Ascending aorta (tissue), 2 donors: ENCODE data around the gene INSM1. TPM values are rescaled to one million over a fixed set of nuclear protein-coding genes. Genes with fewer than 3 reads are reported as not detected.
A peak's percentile ranks its signal among the peaks of the same experiment; 100 is the strongest.

Experiments
- DNase-seq, 2 donors: peaks; one replicate each; pipeline ENCODE4 v3.0.0-alpha.2; 2019; ENCODE audit warnings: low spot score in 2 of 2
- H3K27ac ChIP-seq, 2 donors: fragments of 200-600 bp; sonication (generic); one replicate each; pipeline ENCODE4 v1.5.1; 2016 to 2017; ENCODE audit warnings: mild to moderate bottlenecking in 1 of 2
- H3K27me3 ChIP-seq: fragments of 200-600 bp; sonication (generic); one replicate; pipeline ENCODE4 v1.5.1; 2017
- H3K36me3 ChIP-seq, 2 donors: fragments of 200-600 bp; sonication (generic); one replicate each; pipeline ENCODE4 v1.5.1; 2016
- H3K4me1 ChIP-seq, 2 donors: fragments of 200-600 bp; sonication (generic); one replicate each; pipeline ENCODE4 v1.5.1; 2016 to 2017; ENCODE audit warnings: mild to moderate bottlenecking in 1 of 2
- H3K4me3 ChIP-seq, 2 donors: fragments of 200-600 bp; sonication (generic); one replicate each; pipeline ENCODE4 v1.5.1; 2016 to 2017; ENCODE audit warnings: mild to moderate bottlenecking in 1 of 2
- H3K9me3 ChIP-seq, 2 donors: fragments of 200-600 bp; sonication (generic); one replicate each; pipeline ENCODE4 v1.5.1; 2016
- intact Hi-C: fragments of 100-400 bp; cut with DNase I; formaldehyde crosslinking; loops from one replicate; pipeline ENCODE4 v1.15.1; 2023
- total RNA-seq: library from RNA; depleted of rRNA; stranded (reverse); fragments of >200 nt; gene quantifications from one replicate; pipeline ENCODE4 v1.1.0, GENCODE V29; 2016
- TF ChIP-seq, protein P1 (sequence below), 3 experiments: fragments of 200-600 bp in 2 of 3; fragments of 450-650 bp in 1 of 3; sonication (generic) in 2 of 3; IDR thresholded peaks; one replicate each; pipeline ENCODE4 v1.5.1; 2016 to 2019; ENCODE audit warnings: antibody characterized with exemption in 3 of 3, mild to moderate bottlenecking in 1 of 3, moderate library complexity in 1 of 3

INSM1 gene
- total RNA-seq, 1 donor from 2014 or later = not detected

- Histone ChIP-seq H3K9me3 (no peaks in the 10 kb centered on the region), H3K4me1 (peaks cover 7 to 11% of the 10 kb centered on the region in 2 donors), H3K27ac (no peak overlapping the region), H3K27me3 (peaks cover 19% of the 10 kb centered on the region), H3K36me3 (no peaks in the 10 kb centered on the region), H3K4me3 (no peak overlapping the region)
- no peak for DNase-seq
- TF ChIP-seq, protein P1, sequence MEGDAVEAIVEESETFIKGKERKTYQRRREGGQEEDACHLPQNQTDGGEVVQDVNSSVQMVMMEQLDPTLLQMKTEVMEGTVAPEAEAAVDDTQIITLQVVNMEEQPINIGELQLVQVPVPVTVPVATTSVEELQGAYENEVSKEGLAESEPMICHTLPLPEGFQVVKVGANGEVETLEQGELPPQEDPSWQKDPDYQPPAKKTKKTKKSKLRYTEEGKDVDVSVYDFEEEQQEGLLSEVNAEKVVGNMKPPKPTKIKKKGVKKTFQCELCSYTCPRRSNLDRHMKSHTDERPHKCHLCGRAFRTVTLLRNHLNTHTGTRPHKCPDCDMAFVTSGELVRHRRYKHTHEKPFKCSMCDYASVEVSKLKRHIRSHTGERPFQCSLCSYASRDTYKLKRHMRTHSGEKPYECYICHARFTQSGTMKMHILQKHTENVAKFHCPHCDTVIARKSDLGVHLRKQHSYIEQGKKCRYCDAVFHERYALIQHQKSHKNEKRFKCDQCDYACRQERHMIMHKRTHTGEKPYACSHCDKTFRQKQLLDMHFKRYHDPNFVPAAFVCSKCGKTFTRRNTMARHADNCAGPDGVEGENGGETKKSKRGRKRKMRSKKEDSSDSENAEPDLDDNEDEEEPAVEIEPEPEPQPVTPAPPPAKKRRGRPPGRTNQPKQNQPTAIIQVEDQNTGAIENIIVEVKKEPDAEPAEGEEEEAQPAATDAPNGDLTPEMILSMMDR (IDR thresholded peaks at IDR 0.05) = no peak
- intact Hi-C loops = loop anchor here (10.0 kb wide), 1 partner anchor 281 kb away; no protein-coding TSS in a partner anchor
Observed at GRCh38 chr20:20365480-20366161, 2.3 kb upstream of the INSM1 start.

- intact Hi-C loops = loop anchor here (10.0 kb wide), 1 partner anchor 282 kb away; no protein-coding TSS in a partner anchor
- no peak for DNase-seq
- peaks cover 19% of the 10 kb centered on the region for H3K27me3 ChIP-seq
- peak overlapping the region in 1 of 2 donors; percentile 48 for H3K4me3 ChIP-seq
- TF ChIP-seq, protein P1 (IDR thresholded peaks at IDR 0.05) = no peak
- no peaks in the 10 kb centered on the region for H3K36me3 ChIP-seq
- peaks cover 7 to 11% of the 10 kb centered on the region in 2 donors for H3K4me1 ChIP-seq
- H3K9me3 ChIP-seq = no peaks in the 10 kb centered on the region
- no peak overlapping the region for H3K27ac ChIP-seq
Observed at GRCh38 chr20:20366551-20366875, 1.4 kb upstream of the INSM1 start.

DNA sequence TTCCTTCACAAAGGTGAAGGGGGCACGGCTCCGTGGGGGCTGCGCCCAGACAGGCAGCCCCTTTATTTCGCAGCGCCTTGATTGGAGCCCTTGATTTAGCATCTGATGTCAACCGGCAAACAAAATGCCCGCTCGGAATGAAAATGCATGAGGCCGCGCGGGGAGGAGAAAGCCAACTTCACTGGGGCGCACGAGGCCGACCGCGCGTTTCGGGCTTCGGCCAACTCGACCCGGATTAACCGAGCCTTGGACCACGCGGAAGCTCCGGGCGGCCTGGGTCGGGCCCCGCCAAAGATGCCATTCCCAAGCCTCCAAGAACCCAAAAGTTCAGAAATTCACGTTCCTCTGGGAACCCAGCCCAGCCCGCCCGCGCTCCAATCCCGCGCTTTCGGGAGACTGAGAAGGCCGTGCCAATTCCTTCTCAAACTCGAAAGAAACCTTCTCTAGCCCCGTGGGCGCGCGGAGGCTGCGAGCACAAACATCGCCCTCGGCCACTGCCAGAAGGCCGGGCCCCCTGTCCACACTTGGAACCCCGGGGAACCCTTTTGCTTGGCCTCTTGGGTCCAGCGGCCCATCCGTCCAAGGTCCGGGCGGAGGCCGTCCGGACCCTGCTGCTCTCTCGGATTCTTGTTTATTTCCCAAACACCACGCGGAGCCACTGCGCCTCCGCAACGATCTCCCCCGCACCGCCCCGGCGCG lies 879 bp upstream of the INSM1 start:
- Histone ChIP-seq H3K36me3 (no peaks in the 10 kb centered on the region), H3K9me3 (no peaks in the 10 kb centered on the region), H3K27ac (no peak overlapping the region), H3K27me3 (peaks cover 19% of the 10 kb centered on the region), H3K4me3 (peak overlapping the region; percentile 48 to 52), H3K4me1 (peaks cover 7 to 11% of the 10 kb centered on the region in 2 donors)
- no peak for DNase-seq
- TF ChIP-seq, protein P1 (IDR thresholded peaks at IDR 0.05) = no peak
- intact Hi-C loops = loop anchor here (10.0 kb wide), 1 partner anchor 282 kb away; no protein-coding TSS in a partner anchor

DNA sequence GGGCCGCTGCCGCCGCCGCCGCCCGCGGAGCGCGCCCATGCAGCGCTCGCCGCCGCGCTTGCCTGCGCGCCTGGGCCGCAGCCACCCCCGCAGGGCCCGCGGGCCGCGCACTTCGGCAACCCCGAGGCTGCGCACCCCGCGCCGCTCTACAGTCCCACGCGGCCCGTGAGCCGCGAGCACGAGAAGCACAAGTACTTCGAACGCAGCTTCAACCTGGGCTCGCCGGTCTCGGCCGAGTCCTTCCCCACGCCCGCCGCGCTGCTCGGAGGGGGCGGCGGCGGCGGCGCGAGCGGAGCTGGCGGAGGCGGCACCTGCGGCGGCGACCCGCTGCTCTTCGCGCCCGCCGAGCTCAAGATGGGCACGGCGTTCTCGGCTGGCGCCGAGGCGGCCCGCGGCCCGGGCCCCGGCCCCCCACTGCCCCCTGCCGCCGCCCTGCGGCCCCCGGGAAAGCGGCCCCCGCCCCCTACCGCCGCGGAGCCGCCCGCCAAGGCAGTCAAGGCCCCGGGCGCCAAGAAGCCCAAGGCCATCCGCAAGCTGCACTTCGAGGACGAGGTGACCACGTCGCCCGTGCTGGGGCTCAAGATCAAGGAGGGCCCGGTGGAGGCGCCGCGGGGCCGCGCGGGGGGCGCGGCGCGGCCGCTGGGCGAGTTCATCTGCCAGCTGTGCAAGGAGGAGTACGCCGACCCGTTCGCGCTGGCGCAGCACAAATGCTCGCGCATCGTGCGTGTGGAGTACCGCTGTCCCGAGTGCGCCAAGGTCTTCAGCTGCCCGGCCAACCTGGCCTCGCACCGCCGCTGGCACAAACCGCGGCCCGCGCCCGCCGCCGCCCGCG lies 730 bp downstream of the INSM1 start:
- TF ChIP-seq, protein P1 (IDR thresholded peaks at IDR 0.05) = no peak
- H3K27me3 ChIP-seq = peaks cover 19% of the 10 kb centered on the region
- no peaks in the 10 kb centered on the region for H3K9me3 ChIP-seq
- H3K36me3 ChIP-seq = no peaks in the 10 kb centered on the region
- DNase-seq = no peak
- peaks cover 7 to 11% of the 10 kb centered on the region in 2 donors for H3K4me1 ChIP-seq
- intact Hi-C loops = loop anchor here (10.0 kb wide), 1 partner anchor 284 kb away; no protein-coding TSS in a partner anchor
- peak overlapping the region; percentile 43 to 55 for H3K4me3 ChIP-seq
- no peak overlapping the region for H3K27ac ChIP-seq

- H3K27me3 ChIP-seq = peaks cover 13% of the 10 kb centered on the region
- intact Hi-C loops = loop anchor here (10.0 kb wide), 1 partner anchor 285 kb away; no protein-coding TSS in a partner anchor
- peak overlapping the region; percentile 43 to 55 for H3K4me3 ChIP-seq
Observed at GRCh38 chr20:20369250-20370093, 1.6 kb downstream of the INSM1 start.

More at GRCh38 chr20:20369250-20370093, 1.6 kb downstream of the INSM1 start:
- Histone ChIP-seq H3K4me1 (peaks cover 7 to 11% of the 10 kb centered on the region in 2 donors), H3K27ac (no peak overlapping the region), H3K9me3 (no peaks in the 10 kb centered on the region), H3K36me3 (no peaks in the 10 kb centered on the region)
- no peak for DNase-seq
- TF ChIP-seq, protein P1 (IDR thresholded peaks at IDR 0.05) = no peak
